GM21529 (cell line): Measurements from ENCODE around the gene NUTF2.

Experiments used
- ATAC-seq: cut with Tn5 transposase; IDR thresholded peaks from one replicate; pipeline ENCODE4 v1.9.1; 2021; ENCODE audit not compliant: unreplicated experiment

NUTF2 gene

DNA sequence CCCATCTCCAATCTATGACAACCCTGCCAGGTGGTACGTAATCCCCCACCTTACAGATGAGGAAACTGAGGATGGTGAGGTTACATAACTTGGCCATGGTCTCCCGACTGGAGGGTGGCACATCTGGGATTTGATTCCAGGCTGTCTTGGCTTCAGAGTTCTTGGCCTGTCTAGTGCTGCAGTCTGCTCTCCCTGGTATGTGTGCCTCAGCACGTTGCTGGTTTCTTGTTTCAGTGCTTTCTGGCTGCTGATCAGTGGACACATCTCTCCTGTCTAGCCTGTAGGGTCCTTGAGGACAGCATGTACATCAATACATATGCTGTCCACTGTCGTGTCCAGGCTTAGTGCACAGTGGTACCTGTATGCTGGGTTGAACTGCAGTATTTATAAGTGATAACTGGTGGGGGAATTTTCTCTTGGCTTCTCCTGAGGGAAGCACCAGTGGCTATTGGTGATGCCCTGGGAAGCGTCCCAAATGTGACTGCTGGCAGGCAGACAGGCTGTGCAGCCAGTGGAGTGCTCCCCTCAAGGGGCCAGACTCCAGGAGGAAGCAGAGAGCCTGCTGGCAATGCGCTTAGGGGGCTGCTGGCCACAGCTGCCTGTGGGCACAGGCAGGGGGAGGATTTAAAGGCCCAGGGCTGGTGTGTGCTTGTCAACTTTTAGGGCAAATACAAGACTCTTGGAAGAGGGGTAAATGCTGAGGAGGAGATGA is 70.6 kb downstream of the NUTF2 start:
- ATAC-seq, result no peak

GRCh38 chr16:67917852-67918236 is 71.1 kb downstream of the NUTF2 start:
- ATAC-seq, result no peak

DNA sequence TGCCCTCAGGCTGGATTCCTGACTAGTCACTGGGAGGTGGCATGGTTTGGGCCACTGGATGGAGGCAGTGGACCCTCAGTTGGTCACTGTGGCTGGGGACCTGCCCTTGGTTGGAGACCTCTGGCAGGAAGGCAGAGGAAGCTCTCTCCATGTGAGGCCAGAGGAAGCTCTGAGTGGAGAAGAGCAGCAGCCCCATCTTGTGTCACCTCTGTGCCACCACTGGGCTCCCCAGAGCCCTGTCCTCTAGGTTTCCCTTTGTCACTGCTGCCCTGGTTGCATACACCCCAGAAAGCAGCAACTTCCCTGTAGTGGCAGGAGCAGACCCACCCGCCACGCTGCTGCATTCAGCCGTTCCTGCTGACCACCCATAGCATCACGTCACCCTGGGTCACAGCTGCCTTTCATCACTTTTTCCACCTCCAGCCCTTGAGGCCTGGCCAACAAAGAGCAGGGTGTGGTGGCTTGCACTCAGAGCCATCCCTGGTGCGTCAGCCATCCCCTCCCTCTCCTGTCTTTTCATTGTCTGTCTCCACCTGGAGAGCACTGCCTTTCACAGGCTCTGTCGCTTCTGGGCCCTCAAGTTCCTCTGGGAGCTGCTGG is 73.0 kb downstream of the NUTF2 start:
- no peak for ATAC-seq
